ENCODE measurements around the gene GTF3C4. TPM values are rescaled to one million over a fixed set of nuclear protein-coding genes. Genes with fewer than 3 reads are reported as not detected.
"Not testable (repeated sequence)": the region's sequence is repeated elsewhere in the genome, so short reads cannot be mapped to it uniquely, and the experiment has no call there.

Gene GTF3C4
- polyA plus RNA-seq, 1 of the 3 experiments (the other 2 are of a cell fraction): 2.8 TPM

DNA sequence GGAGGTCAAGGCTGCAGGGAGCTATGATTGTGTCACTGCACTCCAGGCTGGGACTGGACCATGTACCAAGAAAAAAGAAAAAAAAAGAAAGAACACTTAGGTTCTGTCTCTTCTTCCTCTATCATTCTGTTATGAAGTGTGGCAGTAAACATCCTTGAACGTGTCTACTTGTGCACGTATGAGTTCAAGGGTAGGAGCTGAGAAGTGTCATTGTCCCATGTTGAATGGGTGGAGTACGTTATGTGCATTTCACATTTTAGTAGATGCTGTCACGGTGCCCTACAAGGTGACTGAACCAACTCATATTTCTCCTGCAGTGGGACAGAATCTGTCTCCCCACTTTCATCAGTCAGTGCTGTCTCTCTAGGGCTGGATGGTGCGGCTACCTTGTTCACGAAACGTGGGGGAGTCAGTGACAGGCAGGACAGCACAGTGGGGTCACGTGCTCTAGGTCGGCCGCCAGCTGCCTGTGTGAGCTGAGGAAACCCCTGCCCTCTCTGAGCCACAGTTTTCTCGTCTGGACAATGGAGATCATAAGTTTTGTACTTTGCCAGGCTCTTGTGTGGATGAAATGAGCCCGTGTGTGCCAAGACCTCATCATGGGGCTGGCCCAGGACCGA, 47.2 kb downstream of the GTF3C4 start:
- POLR2A ChIA-PET: interaction anchor here (0.6 kb wide), 1 partner anchor 176 kb away, joined by 3 read pairs; no protein-coding TSS in a partner anchor
- Histone ChIP-seq H2AFZ (ENCODE audit: low read depth) (no peak overlapping the region), H3K9me2 (no peaks in the 10 kb centered on the region), H3K4me2 (no peak overlapping the region), H3K27me3 (ENCODE audit: insufficient read depth) (no peaks in the 10 kb centered on the region), H3K27ac (ENCODE audit: low read depth in 2 of 2, low read length in 1 of 2) (no peak overlapping the region), H3F3A (replicated peaks; ENCODE audit: insufficient read depth) (no peaks in the 10 kb centered on the region), H3K9me3 (no peaks in the 10 kb centered on the region), H3K4me3 (ENCODE audit: low read depth in 2 of 2, low read length in 1 of 2) (no peak overlapping the region), H3K9ac (no peak overlapping the region), H3K79me2 (ENCODE audit: insufficient read depth) (no peaks in the 10 kb centered on the region), H4K20me1 (ENCODE audit: insufficient read depth) (no peaks in the 10 kb centered on the region), H3K36me3 (replicated peaks in 1 of 2; ENCODE audit: control insufficient read depth in 1 of 2, insufficient read depth in 2 of 2, low read length in 1 of 2) (no peaks in the 10 kb centered on the region), H3K4me1 (ENCODE audit: control insufficient read depth in 1 of 2, insufficient read depth in 2 of 2, low read depth in 1 of 2, low read length in 1 of 2) (no peaks in the 10 kb centered on the region)
- no peak for DNase-seq
- CTCF ChIA-PET: interaction anchor here (1.6 kb wide), 1 partner anchor 82 kb away, joined by 4 read pairs; no protein-coding TSS in a partner anchor
- 65% methylated on average over 6 of the region's 13 CpGs for WGBS (ENCODE audit: low lambda C conversion rate)
- TF ChIP-seq, protein P1, sequence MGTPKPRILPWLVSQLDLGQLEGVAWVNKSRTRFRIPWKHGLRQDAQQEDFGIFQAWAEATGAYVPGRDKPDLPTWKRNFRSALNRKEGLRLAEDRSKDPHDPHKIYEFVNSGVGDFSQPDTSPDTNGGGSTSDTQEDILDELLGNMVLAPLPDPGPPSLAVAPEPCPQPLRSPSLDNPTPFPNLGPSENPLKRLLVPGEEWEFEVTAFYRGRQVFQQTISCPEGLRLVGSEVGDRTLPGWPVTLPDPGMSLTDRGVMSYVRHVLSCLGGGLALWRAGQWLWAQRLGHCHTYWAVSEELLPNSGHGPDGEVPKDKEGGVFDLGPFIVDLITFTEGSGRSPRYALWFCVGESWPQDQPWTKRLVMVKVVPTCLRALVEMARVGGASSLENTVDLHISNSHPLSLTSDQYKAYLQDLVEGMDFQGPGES (IDR thresholded peaks at IDR 0.05; ENCODE audit: low read depth, low read length): no peak
- TF ChIP-seq RAD21 (IDR thresholded peaks at IDR 0.05; ENCODE audit: low read length) (no peak), GABPA (IDR thresholded peaks at IDR 0.05; ENCODE audit: low read depth) (no peak), FOXM1 (IDR thresholded peaks at IDR 0.05; ENCODE audit: low read depth) (no peak)

DNA sequence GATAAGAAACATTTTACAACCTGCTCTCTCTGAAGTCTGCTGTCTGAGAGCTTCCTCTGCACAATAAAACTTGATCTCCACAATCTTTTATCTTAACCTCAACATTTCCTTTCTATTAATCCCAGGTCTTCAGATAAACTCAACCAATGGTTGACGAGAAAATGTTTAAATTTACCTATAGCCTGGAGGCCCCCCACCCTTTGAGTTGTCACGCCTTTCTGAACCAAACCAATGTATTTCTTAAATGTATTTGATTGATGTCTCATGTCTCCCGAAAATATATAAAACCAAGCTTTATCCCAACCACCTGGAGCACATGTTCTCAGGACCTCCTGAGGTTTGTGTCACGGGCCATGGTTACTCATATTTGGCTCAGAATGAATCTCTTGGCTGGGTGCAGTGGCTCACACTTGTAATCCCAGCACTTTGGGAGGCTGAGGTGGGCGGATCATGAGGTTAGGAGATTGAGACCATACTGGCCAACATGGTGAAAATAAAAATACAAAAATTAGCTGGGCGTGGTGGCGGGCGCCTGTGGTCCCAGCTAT, 48.2 kb downstream of the GTF3C4 start:
- H3K9ac ChIP-seq; H3F3A ChIP-seq (replicated peaks; ENCODE audit: insufficient read depth); H3K9me3 ChIP-seq; POLR2A ChIA-PET; H3K27ac ChIP-seq (ENCODE audit: low read depth in 2 of 2, low read length in 1 of 2); H2AFZ ChIP-seq (ENCODE audit: low read depth); H3K4me3 ChIP-seq (ENCODE audit: low read depth in 2 of 2, low read length in 1 of 2); H3K4me1 ChIP-seq (ENCODE audit: control insufficient read depth in 1 of 2, insufficient read depth in 2 of 2, low read depth in 1 of 2, low read length in 1 of 2); H3K27me3 ChIP-seq (ENCODE audit: insufficient read depth); H3K4me2 ChIP-seq; H4K20me1 ChIP-seq (ENCODE audit: insufficient read depth); H3K79me2 ChIP-seq (ENCODE audit: insufficient read depth); H3K36me3 ChIP-seq (replicated peaks in 1 of 2; ENCODE audit: control insufficient read depth in 1 of 2, insufficient read depth in 2 of 2, low read length in 1 of 2); DNase-seq; H3K9me2 ChIP-seq: not testable (repeated sequence)
- CTCF ChIA-PET: interaction anchor here (1.6 kb wide), 1 partner anchor 81 kb away, joined by 4 read pairs; no protein-coding TSS in a partner anchor
- WGBS (ENCODE audit: low lambda C conversion rate): 55% methylated on average over 8 of the region's 8 CpGs

DNA sequence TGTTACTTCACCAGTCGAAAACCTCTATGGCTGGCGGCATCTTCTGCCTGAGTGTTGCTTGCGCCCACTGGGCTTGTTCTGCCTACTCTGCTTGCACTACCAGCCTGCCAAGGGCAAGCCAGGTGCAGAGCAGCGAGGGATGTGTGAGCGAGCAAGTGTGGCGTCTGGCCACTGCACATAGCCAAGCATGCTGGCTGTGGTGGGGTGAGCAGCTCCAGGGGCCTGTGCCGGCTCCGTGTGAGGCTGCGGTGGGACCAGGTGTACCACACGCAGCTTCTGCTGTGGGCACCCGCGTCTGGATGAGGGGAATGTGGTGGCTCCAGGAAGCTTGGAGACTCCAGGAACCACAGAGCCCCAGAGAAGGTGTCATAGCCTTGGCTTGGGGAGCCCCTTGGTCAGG, 51.4 kb downstream of the GTF3C4 start:
- no peaks in the 10 kb centered on the region for H4K20me1 ChIP-seq (ENCODE audit: insufficient read depth)
- no peaks in the 10 kb centered on the region for H3K9me2 ChIP-seq
- H2AFZ ChIP-seq (ENCODE audit: low read depth): no peak overlapping the region
- ChIA-PET CTCF (no interaction called here), POLR2A (no interaction called here)
- peaks cover 2% of the 10 kb centered on the region; the same call in 1 of the 2 replicates for H3K27me3 ChIP-seq (ENCODE audit: insufficient read depth)
- H3K36me3 ChIP-seq (replicated peaks in 1 of 2; ENCODE audit: control insufficient read depth in 1 of 2, insufficient read depth in 2 of 2, low read length in 1 of 2): no peaks in the 10 kb centered on the region
- H3K9me3 ChIP-seq: no peaks in the 10 kb centered on the region
- DNase-seq: no peak
- no peak overlapping the region for H3K4me3 ChIP-seq (ENCODE audit: low read depth in 2 of 2, low read length in 1 of 2)
- H3F3A ChIP-seq (replicated peaks; ENCODE audit: insufficient read depth): no peaks in the 10 kb centered on the region
- no peaks in the 10 kb centered on the region for H3K79me2 ChIP-seq (ENCODE audit: insufficient read depth)
- H3K4me1 ChIP-seq (ENCODE audit: control insufficient read depth in 1 of 2, insufficient read depth in 2 of 2, low read depth in 1 of 2, low read length in 1 of 2): no peaks in the 10 kb centered on the region
- no peak for TF ChIP-seq TAF1 (IDR thresholded peaks at IDR 0.05; ENCODE audit: borderline replicate concordance, low read depth, low read length)
- TF ChIP-seq, protein P2, sequence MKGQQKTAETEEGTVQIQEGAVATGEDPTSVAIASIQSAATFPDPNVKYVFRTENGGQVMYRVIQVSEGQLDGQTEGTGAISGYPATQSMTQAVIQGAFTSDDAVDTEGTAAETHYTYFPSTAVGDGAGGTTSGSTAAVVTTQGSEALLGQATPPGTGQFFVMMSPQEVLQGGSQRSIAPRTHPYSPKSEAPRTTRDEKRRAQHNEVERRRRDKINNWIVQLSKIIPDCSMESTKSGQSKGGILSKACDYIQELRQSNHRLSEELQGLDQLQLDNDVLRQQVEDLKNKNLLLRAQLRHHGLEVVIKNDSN (IDR thresholded peaks at IDR 0.05; ENCODE audit: borderline replicate concordance, low read depth): no peak
- 44% methylated on average over 7 of the region's 12 CpGs for WGBS (ENCODE audit: low lambda C conversion rate)
- no peak overlapping the region for H3K27ac ChIP-seq (ENCODE audit: low read depth in 2 of 2, low read length in 1 of 2)
- no peak overlapping the region for H3K4me2 ChIP-seq
- H3K9ac ChIP-seq: no peak overlapping the region
